Measurements from ENCODE around the gene IQGAP2. TPM values are rescaled to one million over a fixed set of nuclear protein-coding genes. Genes with fewer than 3 reads are reported as not detected.
A peak's percentile ranks its signal among the peaks of the same experiment; 100 is the strongest.

Gene IQGAP2
- total and polyA plus RNA-seq, 2 of the 8 experiments (the other 6 are each of a cell fraction or from before 2014, with no cell fraction given), result 19.7 to 66.0 TPM

DNA sequence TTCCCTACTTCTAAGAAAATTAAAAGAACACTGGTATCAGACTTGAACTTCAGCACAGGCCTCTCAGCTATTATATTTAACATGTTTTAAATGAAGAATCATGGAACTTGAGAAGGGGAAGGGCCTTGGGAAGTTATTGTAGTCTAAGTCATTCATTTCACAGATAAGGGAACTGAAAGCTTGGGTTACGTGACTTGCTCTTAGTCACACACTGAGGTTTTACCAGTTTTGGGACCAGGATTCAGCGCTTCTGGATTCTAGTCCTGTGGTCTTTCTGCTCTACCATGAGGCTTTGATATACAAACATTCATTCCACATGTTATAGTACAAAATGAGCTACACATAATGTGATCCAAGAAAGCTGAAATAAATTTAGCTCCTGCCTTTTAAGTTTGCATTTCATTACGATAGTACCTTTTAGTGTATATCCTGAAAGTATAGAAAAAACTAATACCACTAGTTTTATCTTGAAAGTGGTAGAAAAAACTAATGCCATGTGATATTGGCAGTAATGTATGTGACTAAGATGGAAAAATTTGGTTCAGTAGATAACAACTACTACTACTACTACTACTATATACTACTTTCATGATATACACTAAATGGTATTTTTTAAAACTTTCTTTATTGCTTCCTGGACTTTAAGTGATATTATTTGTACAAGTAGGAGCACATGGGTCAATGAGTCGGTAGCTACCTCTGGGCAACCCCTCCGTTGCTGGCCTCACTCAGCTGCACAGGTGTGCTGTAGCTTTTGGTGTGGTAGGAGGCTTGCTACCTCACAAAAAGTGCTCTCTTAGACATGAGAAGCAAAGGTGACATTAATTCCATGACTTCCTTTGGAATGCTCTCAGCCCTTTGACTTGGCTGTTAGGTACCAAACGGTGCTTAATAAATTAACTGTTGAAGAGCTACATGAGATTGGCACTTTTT, 179.4 kb downstream of the IQGAP2 start:
- no peak overlapping the region for H2BK12ac ChIP-seq (ENCODE audit: low read depth, low read length)
- ChIA-PET POLR2A (ENCODE audit: partially characterized antibody) (interaction anchor here (0.9 to 2.1 kb wide), 2 partner anchors 12 to 180 kb away, joined by 3 to 7 read pairs; partner anchors contain the start of gene IQGAP2), CTCF (ENCODE audit: partially characterized antibody) (interaction anchor here (0.7 to 3.9 kb wide), 21 partner anchors 10 to 508 kb away, joined by 3 to 18 read pairs (median 4); partner anchors contain the start of gene IQGAP2)
- WGBS, 2 experiments (ENCODE audit: extremely low coverage in 1 of 2, insufficient coverage in 1 of 2, insufficient read length in 1 of 2, insufficient replicate concordance in 2 of 2, low coverage in 1 of 2, low lambda C conversion rate in 2 of 2, missing lambda C conversion rate in 1 of 2), result 78% methylated on average over 6 of the region's 6 CpGs; no CpG with 5 or more reads in 1 of the 2 experiments
- H3K23me2 ChIP-seq (ENCODE audit: low read depth, low read length), result no peaks in the 10 kb centered on the region
- H4K91ac ChIP-seq (replicated peaks; ENCODE audit: insufficient read length, low read length), result peak overlapping the region; percentile 52
- H3K27me3 ChIP-seq (replicated peaks in 1 of 4; ENCODE audit: control insufficient read depth in 3 of 4, extremely low read depth in 1 of 4, insufficient read depth in 3 of 4, low read length in 3 of 4), result no peaks in the 10 kb centered on the region
- peak overlapping the region; percentile 27 to 42; a peak in 2 of 4 replicates for H3K4me2 ChIP-seq (ENCODE audit: insufficient read depth in 1 of 2, low read depth in 2 of 2, low read length in 2 of 2)
- no peaks in the 10 kb centered on the region for H4K20me1 ChIP-seq (replicated peaks in 1 of 2; ENCODE audit: control insufficient read depth in 1 of 2, insufficient read depth in 2 of 2, low read length in 2 of 2)
- H2BK5ac ChIP-seq (ENCODE audit: low read depth, low read length), result no peak overlapping the region; the same call in 1 of the 2 replicates
- no peak overlapping the region for H2BK15ac ChIP-seq (ENCODE audit: low read length)
- H2AFZ ChIP-seq (ENCODE audit: low read length), result peak overlapping the region; percentile 45; the same call in 1 of the 2 replicates
- H3K18ac ChIP-seq (ENCODE audit: extremely low read depth, low read length), result no peak overlapping the region
- H3K9me3 ChIP-seq (ENCODE audit: insufficient read depth in 2 of 2, low read depth in 1 of 2, low read length in 1 of 2), result no peaks in the 10 kb centered on the region
- peaks cover 0 to 5% (median 3%) of the 10 kb centered on the region in 4 experiments; a peak in 4 of 7 replicates for H3K4me1 ChIP-seq (replicated peaks in 1 of 4; ENCODE audit: control insufficient read depth in 3 of 4, insufficient read depth in 4 of 4, low read length in 3 of 4)
- no peak overlapping the region for H3K4me3 ChIP-seq (ENCODE audit: extremely low read depth in 1 of 4, insufficient read depth in 2 of 4, low read depth in 3 of 4, low read length in 4 of 4)
- H4K8ac ChIP-seq (ENCODE audit: extremely low read depth, insufficient read depth, low read length), result no peak overlapping the region
- no peak overlapping the region for H3K56ac ChIP-seq (replicated peaks; ENCODE audit: insufficient read length, low read depth, low read length)
- no peaks in the 10 kb centered on the region for H3K79me2 ChIP-seq (ENCODE audit: control insufficient read depth in 1 of 2, insufficient read depth in 2 of 2, low read length in 2 of 2)
- no peak overlapping the region for H3K14ac ChIP-seq (ENCODE audit: insufficient read length)
- H3K36me3 ChIP-seq (ENCODE audit: control insufficient read depth in 2 of 4, insufficient read depth in 4 of 4, low read length in 3 of 4), result no peaks in the 10 kb centered on the region
- no peak for DNase-seq (ENCODE audit: low read depth in 1 of 2, low spot score in 2 of 2)
- H3K4ac ChIP-seq (replicated peaks; ENCODE audit: insufficient read length, low read depth, low read length), result no peak overlapping the region
- H2AK5ac ChIP-seq (ENCODE audit: low read depth, low read length), result no peak overlapping the region
- no peak overlapping the region for H3K27ac ChIP-seq (ENCODE audit: low read depth, low read length)
- H3K9ac ChIP-seq (replicated peaks in 1 of 4; ENCODE audit: extremely low read depth in 1 of 4, low read depth in 3 of 4, low read length in 3 of 4), result no peak overlapping the region
- H3K79me1 ChIP-seq (ENCODE audit: low read depth, low read length), result no peaks in the 10 kb centered on the region
- H3K23ac ChIP-seq (ENCODE audit: insufficient read length), result no peak overlapping the region
- H4K5ac ChIP-seq (ENCODE audit: insufficient read length, low read depth, low read length), result no peak overlapping the region
- no peak for FAIRE-seq
- H2BK20ac ChIP-seq (ENCODE audit: low read length), result no peak overlapping the region
- H2BK120ac ChIP-seq (replicated peaks; ENCODE audit: low read depth, low read length), result no peak overlapping the region
- TF ChIP-seq CBX8 (IDR thresholded peaks at IDR 0.05; ENCODE audit: borderline replicate concordance, low read depth, low read length), result no peak
- no peak for TF ChIP-seq SP1 (IDR thresholded peaks at IDR 0.05; ENCODE audit: low read depth, low read length)
- TF ChIP-seq HDAC6 (IDR thresholded peaks at IDR 0.05; ENCODE audit: low read depth, low read length), result no peak
- no peak for TF ChIP-seq SIX5 (IDR thresholded peaks at IDR 0.05; ENCODE audit: low read depth, low read length)
- TF ChIP-seq BACH1 (IDR thresholded peaks at IDR 0.05; ENCODE audit: low read length), result no peak
- TF ChIP-seq TBP (IDR thresholded peaks at IDR 0.05; ENCODE audit: low read depth, low read length), result no peak
- TF ChIP-seq CREB1 (IDR thresholded peaks at IDR 0.05), result no peak
- no peak for TF ChIP-seq EZH2 (IDR thresholded peaks at IDR 0.05; ENCODE audit: low read depth, low read length, severe bottlenecking)
- no peak for TF ChIP-seq KDM5A (IDR thresholded peaks at IDR 0.05; ENCODE audit: low read length)
- TF ChIP-seq, protein P1, sequence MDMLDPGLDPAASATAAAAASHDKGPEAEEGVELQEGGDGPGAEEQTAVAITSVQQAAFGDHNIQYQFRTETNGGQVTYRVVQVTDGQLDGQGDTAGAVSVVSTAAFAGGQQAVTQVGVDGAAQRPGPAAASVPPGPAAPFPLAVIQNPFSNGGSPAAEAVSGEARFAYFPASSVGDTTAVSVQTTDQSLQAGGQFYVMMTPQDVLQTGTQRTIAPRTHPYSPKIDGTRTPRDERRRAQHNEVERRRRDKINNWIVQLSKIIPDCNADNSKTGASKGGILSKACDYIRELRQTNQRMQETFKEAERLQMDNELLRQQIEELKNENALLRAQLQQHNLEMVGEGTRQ (IDR thresholded peaks at IDR 0.05; ENCODE audit: low read length), result no peak
- TF ChIP-seq, protein P2, sequence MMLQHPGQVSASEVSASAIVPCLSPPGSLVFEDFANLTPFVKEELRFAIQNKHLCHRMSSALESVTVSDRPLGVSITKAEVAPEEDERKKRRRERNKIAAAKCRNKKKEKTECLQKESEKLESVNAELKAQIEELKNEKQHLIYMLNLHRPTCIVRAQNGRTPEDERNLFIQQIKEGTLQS (IDR thresholded peaks at IDR 0.05; ENCODE audit: insufficient read depth, low read depth, low read length), result no peak

Data from H1 (cell line).